Neural cell (in vitro differentiated cells): ENCODE results near the gene NCAM1. TPM values are rescaled to one million over a fixed set of nuclear protein-coding genes. Genes with fewer than 3 reads are reported as not detected.

Source experiments
- H2AFZ ChIP-seq: fragments of 200-600, 300-800 bp; sonication (generic), shearing (Covaris generic); 2 replicates; pipeline ENCODE4 v1.6.0; 2014; ENCODE audit warnings: low read depth, mild to moderate bottlenecking, antibody characterized with exemption, low read length, moderate library complexity
- H3F3A ChIP-seq: fragments of 200-600 bp; shearing (Covaris generic); 2 replicates; pipeline ENCODE4 v1.6.1; 2016; ENCODE audit warnings: mild to moderate bottlenecking, moderate library complexity, mixed read lengths, antibody characterized with exemption, low read length; ENCODE audit not compliant: insufficient read depth, poor library complexity, severe bottlenecking
- H3K27ac ChIP-seq: fragments of 200-600, 300-800 bp; sonication (generic), shearing (Covaris generic); 2 replicates; pipeline ENCODE4 v1.5.1; 2014; ENCODE audit warnings: mild to moderate bottlenecking, low read length, moderate library complexity
- H3K27me3 ChIP-seq: fragments of 300-800, 200-600 bp; sonication (generic), shearing (Covaris generic); 2 replicates; pipeline ENCODE4 v1.6.0; 2014; ENCODE audit warnings: mild to moderate bottlenecking, low read depth, low read length, moderate library complexity; ENCODE audit not compliant: insufficient read depth
- H3K36me3 ChIP-seq: fragments of 300-800, 200-600 bp; sonication (generic), shearing (Covaris generic); 2 replicates; pipeline ENCODE4 v1.5.1; 2014; ENCODE audit warnings: mild to moderate bottlenecking, antibody characterized with exemption, low read length, moderate library complexity; ENCODE audit not compliant: insufficient read depth
- H3K4me2 ChIP-seq: fragments of 300-800, 200-600 bp; sonication (generic), shearing (Covaris generic); 2 replicates; pipeline ENCODE4 v1.6.0; 2014; ENCODE audit warnings: mild to moderate bottlenecking, low read length
- H3K4me3 ChIP-seq: fragments of 300-800, 200-600 bp; sonication (generic), shearing (Covaris generic); 2 replicates; pipeline ENCODE4 v1.5.1; 2014; ENCODE audit warnings: mild to moderate bottlenecking, low read length, moderate library complexity
- H3K79me2 ChIP-seq: fragments of 200-600 bp; shearing (Covaris generic); replicated peaks from 2 replicates; pipeline ENCODE4 v1.6.0; 2014; ENCODE audit warnings: mild to moderate bottlenecking, low read length, moderate library complexity; ENCODE audit not compliant: insufficient read depth
- H3K9ac ChIP-seq: fragments of 300-800, 200-600 bp; sonication (generic), shearing (Covaris generic); 2 replicates; pipeline ENCODE4 v1.6.1; 2016; ENCODE audit warnings: mild to moderate bottlenecking, low read length, mixed read lengths
- H3K9me2 ChIP-seq: fragments of 200-600 bp; shearing (Covaris generic); 2 replicates; pipeline ENCODE4 v1.6.1; 2016; ENCODE audit warnings: mild to moderate bottlenecking, low read length, mixed read lengths; ENCODE audit not compliant: insufficient read depth
- H3K9me3 ChIP-seq: fragments of 200-600, 300-800 bp; sonication (generic), shearing (Covaris generic); 2 replicates; pipeline ENCODE4 v1.6.1; 2016; ENCODE audit warnings: mild to moderate bottlenecking, mixed run types, low read length, moderate library complexity, mixed read lengths
- H4K20me1 ChIP-seq: fragments of 200-600 bp; shearing (Covaris generic); 2 replicates; pipeline ENCODE4 v1.6.1; 2016; ENCODE audit warnings: mild to moderate bottlenecking, mixed run types; ENCODE audit not compliant: insufficient read depth
- CTCF ChIP-seq: fragments of 450-650 bp; IDR thresholded peaks from 2 replicates; pipeline ENCODE4 v1.5.1; 2014; ENCODE audit warnings: antibody characterized with exemption, mild to moderate bottlenecking, moderate library complexity; ENCODE audit not compliant: poor library complexity, severe bottlenecking
- EP300 ChIP-seq: fragments of 450-650 bp; conservative IDR thresholded peaks from 2 replicates; pipeline ENCODE4 v1.6.1; 2014; ENCODE audit warnings: antibody characterized with exemption, mild to moderate bottlenecking, moderate library complexity; ENCODE audit not compliant: poor library complexity, severe bottlenecking
- EZH2 ChIP-seq: fragments of 200-600, 300-800 bp; shearing (Covaris generic), sonication (generic); IDR thresholded peaks from 2 replicates; pipeline ENCODE4 v1.6.1; 2014; ENCODE audit warnings: antibody characterized with exemption, low read length, borderline replicate concordance, mild to moderate bottlenecking; ENCODE audit not compliant: insufficient read depth, poor library complexity, severe bottlenecking
- MXI1 ChIP-seq: fragments of 450-650 bp; conservative IDR thresholded peaks from 2 replicates; pipeline ENCODE4 v1.6.1; 2014; ENCODE audit warnings: antibody characterized with exemption, mild to moderate bottlenecking; ENCODE audit not compliant: poor library complexity, severe bottlenecking
- POLR2AphosphoS5 ChIP-seq: IDR thresholded peaks from 2 replicates; pipeline ENCODE4 v1.6.1; 2012
- RAD21 ChIP-seq: fragments of 450-650 bp; conservative IDR thresholded peaks from 2 replicates; pipeline ENCODE4 v1.6.1; 2014; ENCODE audit warnings: antibody characterized with exemption, mild to moderate bottlenecking, moderate library complexity
- SMC3 ChIP-seq: fragments of 450-650 bp; conservative IDR thresholded peaks from 2 replicates; pipeline ENCODE4 v1.6.1; 2014; ENCODE audit warnings: antibody characterized with exemption, mild to moderate bottlenecking, moderate library complexity; ENCODE audit not compliant: poor library complexity
- TAF1 ChIP-seq: IDR thresholded peaks from 2 replicates; pipeline ENCODE4 v1.6.1; 2012; ENCODE audit warnings: low read depth
- polyA plus RNA-seq: library from polyadenylated mRNA; depleted of rRNA; stranded (reverse); fragments of >200 nt; gene quantifications from 2 replicates; pipeline ENCODE4 v1.2.3, GENCODE V29; 2014
- TF ChIP-seq, protein P1 (sequence below): IDR thresholded peaks from 2 replicates; pipeline ENCODE4 v1.6.1; 2012; ENCODE audit warnings: borderline replicate concordance

Gene NCAM1
- polyA plus RNA-seq, 1 donor from 2014 or later, result 120 TPM

DNA sequence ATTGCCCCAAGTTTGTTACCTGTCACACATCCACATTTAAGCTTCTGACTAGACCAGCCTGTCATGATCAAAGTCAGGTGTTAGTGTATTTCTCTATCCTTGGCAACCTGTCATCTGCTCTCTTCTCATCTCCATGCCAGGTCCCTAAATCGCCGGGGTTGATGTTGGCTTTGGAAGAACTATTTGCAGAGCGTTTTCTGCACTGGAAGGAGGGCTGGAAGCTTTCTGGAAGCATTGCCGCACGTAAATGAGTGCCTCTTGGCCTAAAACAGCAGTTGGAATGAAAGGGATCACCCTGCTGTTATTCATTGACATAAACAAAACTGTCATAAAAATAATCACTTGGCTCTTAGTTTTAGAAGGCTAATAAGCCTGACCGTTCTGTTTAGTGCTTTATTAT is 354.6 kb downstream of the NCAM1 start:
- Histone ChIP-seq H3K9ac (no peak overlapping the region), H3K4me3 (no peak overlapping the region), H3K4me2 (no peak overlapping the region)

GRCh38 chr11:113316256-113316655 is 355.0 kb downstream of the NCAM1 start:
- H3K36me3 ChIP-seq, result no peaks in the 10 kb centered on the region
- no peaks in the 10 kb centered on the region for H3F3A ChIP-seq
- H3K79me2 ChIP-seq, result no peaks in the 10 kb centered on the region
- no peak overlapping the region for H2AFZ ChIP-seq
- H3K9me3 ChIP-seq, result no peaks in the 10 kb centered on the region
- H3K9me2 ChIP-seq, result no peaks in the 10 kb centered on the region
- no peak overlapping the region for H3K27ac ChIP-seq
- H4K20me1 ChIP-seq, result no peaks in the 10 kb centered on the region
- no peak overlapping the region for H3K4me3 ChIP-seq
- TF ChIP-seq, protein P1, sequence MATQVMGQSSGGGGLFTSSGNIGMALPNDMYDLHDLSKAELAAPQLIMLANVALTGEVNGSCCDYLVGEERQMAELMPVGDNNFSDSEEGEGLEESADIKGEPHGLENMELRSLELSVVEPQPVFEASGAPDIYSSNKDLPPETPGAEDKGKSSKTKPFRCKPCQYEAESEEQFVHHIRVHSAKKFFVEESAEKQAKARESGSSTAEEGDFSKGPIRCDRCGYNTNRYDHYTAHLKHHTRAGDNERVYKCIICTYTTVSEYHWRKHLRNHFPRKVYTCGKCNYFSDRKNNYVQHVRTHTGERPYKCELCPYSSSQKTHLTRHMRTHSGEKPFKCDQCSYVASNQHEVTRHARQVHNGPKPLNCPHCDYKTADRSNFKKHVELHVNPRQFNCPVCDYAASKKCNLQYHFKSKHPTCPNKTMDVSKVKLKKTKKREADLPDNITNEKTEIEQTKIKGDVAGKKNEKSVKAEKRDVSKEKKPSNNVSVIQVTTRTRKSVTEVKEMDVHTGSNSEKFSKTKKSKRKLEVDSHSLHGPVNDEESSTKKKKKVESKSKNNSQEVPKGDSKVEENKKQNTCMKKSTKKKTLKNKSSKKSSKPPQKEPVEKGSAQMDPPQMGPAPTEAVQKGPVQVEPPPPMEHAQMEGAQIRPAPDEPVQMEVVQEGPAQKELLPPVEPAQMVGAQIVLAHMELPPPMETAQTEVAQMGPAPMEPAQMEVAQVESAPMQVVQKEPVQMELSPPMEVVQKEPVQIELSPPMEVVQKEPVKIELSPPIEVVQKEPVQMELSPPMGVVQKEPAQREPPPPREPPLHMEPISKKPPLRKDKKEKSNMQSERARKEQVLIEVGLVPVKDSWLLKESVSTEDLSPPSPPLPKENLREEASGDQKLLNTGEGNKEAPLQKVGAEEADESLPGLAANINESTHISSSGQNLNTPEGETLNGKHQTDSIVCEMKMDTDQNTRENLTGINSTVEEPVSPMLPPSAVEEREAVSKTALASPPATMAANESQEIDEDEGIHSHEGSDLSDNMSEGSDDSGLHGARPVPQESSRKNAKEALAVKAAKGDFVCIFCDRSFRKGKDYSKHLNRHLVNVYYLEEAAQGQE, result no peak
- TF ChIP-seq EZH2 (no peak), MXI1 (no peak), EP300 (no peak), CTCF (no peak), SMC3 (no peak), TAF1 (no peak), POLR2AphosphoS5 (no peak), RAD21 (no peak)
- H3K27me3 ChIP-seq, result no peaks in the 10 kb centered on the region
- H3K9ac ChIP-seq, result no peak overlapping the region
- no peak overlapping the region for H3K4me2 ChIP-seq

More for the DNA sequence above, 354.6 kb downstream of the NCAM1 start:
- no peaks in the 10 kb centered on the region for H3K36me3 ChIP-seq
- H3K27me3 ChIP-seq, result no peaks in the 10 kb centered on the region
- H4K20me1 ChIP-seq, result no peaks in the 10 kb centered on the region
- TF ChIP-seq TAF1 (no peak), POLR2AphosphoS5 (peak; percentile 15), EZH2 (no peak), EP300 (peak; percentile 27), CTCF (no peak)
- H2AFZ ChIP-seq, result no peak overlapping the region
- H3K9me2 ChIP-seq, result no peaks in the 10 kb centered on the region
- H3K27ac ChIP-seq, result no peak overlapping the region
- H3K9me3 ChIP-seq, result no peaks in the 10 kb centered on the region
- H3F3A ChIP-seq, result no peaks in the 10 kb centered on the region
- no peaks in the 10 kb centered on the region for H3K79me2 ChIP-seq
